ENCODE data around the gene ZNF385A. TPM values are rescaled to one million over a fixed set of nuclear protein-coding genes. Genes with fewer than 3 reads are reported as not detected.

The ZNF385A gene
- total and polyA plus RNA-seq, 2 of the 4 experiments (the other 2 are of a cell fraction): 0.36 to 2.5 TPM

DNA sequence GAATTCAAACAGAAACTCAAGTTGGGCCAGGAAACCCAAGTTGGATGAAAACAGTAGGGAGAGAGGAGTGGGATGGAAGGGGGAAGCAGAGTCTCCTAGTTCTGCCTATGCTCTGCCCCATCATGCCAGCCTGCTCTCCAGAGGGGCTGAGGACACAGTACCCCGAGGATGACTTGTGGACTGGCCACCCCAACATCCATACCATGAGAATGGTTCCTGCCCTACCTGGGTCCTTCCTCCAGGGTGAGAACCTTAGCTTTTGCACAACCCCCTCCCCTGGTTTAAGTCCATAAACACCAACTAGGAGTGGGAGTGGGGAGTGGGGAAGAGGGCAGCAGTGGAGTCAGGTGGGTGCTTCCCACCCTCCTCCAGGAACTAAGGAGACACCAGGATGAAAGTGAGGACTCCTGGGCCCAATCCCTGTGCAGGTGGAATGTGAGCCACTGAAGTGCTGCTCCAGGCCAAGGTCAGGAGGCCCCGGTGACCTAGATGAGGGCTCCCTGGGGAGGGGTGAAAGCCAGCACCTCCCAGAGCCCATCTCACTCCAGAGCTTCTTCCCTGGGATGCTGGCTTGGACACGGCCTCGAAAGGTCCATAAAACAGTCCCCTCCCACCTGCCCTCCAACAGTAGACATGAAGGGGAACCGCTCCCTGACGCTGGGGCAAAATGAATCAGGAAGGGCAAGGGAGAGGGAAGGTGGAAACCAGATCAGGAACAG, 6.6 kb downstream of the ZNF385A start:
- H3K36me3 ChIP-seq (ENCODE audit: control insufficient read depth, insufficient read depth, low read length): peaks cover 1% of the 10 kb centered on the region; the same call in 1 of the 2 replicates
- no peak overlapping the region for H2BK20ac ChIP-seq (ENCODE audit: low read depth, low read length)
- H2AK9ac ChIP-seq (replicated peaks; ENCODE audit: low read depth, low read length, poor library complexity): no peak overlapping the region
- no peaks in the 10 kb centered on the region; the same call in 1 of the 2 replicates for H3K9me1 ChIP-seq (ENCODE audit: insufficient read depth, low read length)
- no peak overlapping the region for H3K4ac ChIP-seq (ENCODE audit: low read depth, low read length)
- no CpG with 5 or more reads among the region's 6 CpGs for WGBS, 2 experiments (ENCODE audit: extremely low coverage in 2 of 2, insufficient read length in 1 of 2)
- no peak overlapping the region for H3K18ac ChIP-seq (ENCODE audit: low read depth, low read length)
- dilution Hi-C loops (cut with HindIII; ENCODE audit: low sequenced_read_pairs, unreplicated experiment) (no loop called here), in situ Hi-C loops (cut with MboI; ENCODE audit: low sequenced_read_pairs) (loop anchor here (10.0 kb wide), 1 partner anchor 383 kb away; no protein-coding TSS in a partner anchor), intact Hi-C loops (cut with micrococcal nuclease) (no loop called here)
- H2BK120ac ChIP-seq (ENCODE audit: low read depth, low read length): no peak overlapping the region
- no peak overlapping the region for H3K9ac ChIP-seq (ENCODE audit: low read depth, low read length)
- no peak overlapping the region for H3K27ac ChIP-seq (ENCODE audit: insufficient read depth, low read length)
- H3K4me1 ChIP-seq (ENCODE audit: control insufficient read depth, insufficient read depth, low read length): peaks cover 4% of the 10 kb centered on the region; the same call in 1 of the 2 replicates
- DNase-seq (no peak), ATAC-seq (ENCODE audit: low read depth) (no peak)
- H4K91ac ChIP-seq (ENCODE audit: insufficient read depth, low read depth, low read length): no peak overlapping the region
- no peak overlapping the region for H2BK5ac ChIP-seq (ENCODE audit: low read depth, low read length, poor library complexity, severe bottlenecking)
- H4K5ac ChIP-seq (ENCODE audit: low read depth, low read length): no peak overlapping the region
- ChIA-PET CTCF (interaction anchor here (0.7 to 2.4 kb wide), 2 partner anchors 10 to 21 kb away, joined by 3 to 15 read pairs; no protein-coding TSS in a partner anchor), POLR2A (ENCODE audit: unreplicated experiment) (interaction anchor here (0.7 kb wide), 1 partner anchor 98 kb away, joined by 3 read pairs; the partner anchor contains the start of gene CBX5)
- H3K9me3 ChIP-seq (ENCODE audit: control insufficient read depth, insufficient read depth, low read length): no peaks in the 10 kb centered on the region
- no peak overlapping the region for H2BK15ac ChIP-seq (ENCODE audit: low read depth, low read length)
- H3K23ac ChIP-seq (ENCODE audit: low read depth, low read length): no peak overlapping the region
- H3K27me3 ChIP-seq (ENCODE audit: control insufficient read depth, insufficient read depth, low read length): no peaks in the 10 kb centered on the region
- peaks cover 4% of the 10 kb centered on the region; the same call in 1 of the 2 replicates for H4K20me1 ChIP-seq (ENCODE audit: insufficient read depth, low read length)
- H3K4me3 ChIP-seq (ENCODE audit: insufficient read depth, low read depth, low read length): no peak overlapping the region
- H2AFZ ChIP-seq (replicated peaks; ENCODE audit: low read length, poor library complexity): no peak overlapping the region
- H3K56ac ChIP-seq (ENCODE audit: extremely low read depth, insufficient read depth, low read length): no peak overlapping the region
- H4K8ac ChIP-seq (ENCODE audit: low read depth in 2 of 2, low read length in 2 of 2): no peak overlapping the region; a peak in 1 of 4 replicates
- H2AK5ac ChIP-seq (ENCODE audit: low read depth, low read length): peak overlapping the region; percentile 83
- peaks cover 0 to 6% of the 10 kb centered on the region in 2 experiments; a peak in 1 of 4 replicates for H3K79me1 ChIP-seq (ENCODE audit: low read depth in 1 of 2, low read length in 2 of 2)
- H3K14ac ChIP-seq (replicated peaks; ENCODE audit: low read depth, low read length): peak overlapping the region; percentile 60; the same call in 1 of the 2 replicates
- no TSS peak for BruUV-seq (replicated peaks)
- H3K4me2 ChIP-seq (ENCODE audit: low read depth, low read length): peak overlapping the region; percentile 97; the same call in 1 of the 2 replicates
- TF ChIP-seq, protein P1, sequence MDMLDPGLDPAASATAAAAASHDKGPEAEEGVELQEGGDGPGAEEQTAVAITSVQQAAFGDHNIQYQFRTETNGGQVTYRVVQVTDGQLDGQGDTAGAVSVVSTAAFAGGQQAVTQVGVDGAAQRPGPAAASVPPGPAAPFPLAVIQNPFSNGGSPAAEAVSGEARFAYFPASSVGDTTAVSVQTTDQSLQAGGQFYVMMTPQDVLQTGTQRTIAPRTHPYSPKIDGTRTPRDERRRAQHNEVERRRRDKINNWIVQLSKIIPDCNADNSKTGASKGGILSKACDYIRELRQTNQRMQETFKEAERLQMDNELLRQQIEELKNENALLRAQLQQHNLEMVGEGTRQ (IDR thresholded peaks at IDR 0.05; ENCODE audit: low read depth, low read length): no peak
- TF ChIP-seq CEBPB (IDR thresholded peaks at IDR 0.05; ENCODE audit: low read depth, low read length) (no peak), MXI1 (IDR thresholded peaks at IDR 0.05; ENCODE audit: borderline replicate concordance, low read depth, low read length) (no peak), NFE2L2 (IDR thresholded peaks at IDR 0.05; ENCODE audit: low read depth, low read length) (no peak), POLR2A (IDR thresholded peaks at IDR 0.05; ENCODE audit: low read depth, low read length) (no peak), RCOR1 (IDR thresholded peaks at IDR 0.05; ENCODE audit: insufficient replicate concordance, low read length) (no peak), SMC3 (IDR thresholded peaks at IDR 0.05; ENCODE audit: low read depth, low read length) (no peak), BHLHE40 (IDR thresholded peaks at IDR 0.05; ENCODE audit: low read depth, low read length) (no peak), RAD21 (IDR thresholded peaks at IDR 0.05; ENCODE audit: low read length) (no peak), CHD1 (IDR thresholded peaks at IDR 0.05; ENCODE audit: low read depth, low read length) (no peak), MAZ (IDR thresholded peaks at IDR 0.05; ENCODE audit: borderline replicate concordance, low read depth, low read length) (no peak), FOS (IDR thresholded peaks at IDR 0.05; ENCODE audit: low read depth, low read length) (no peak)
- TF ChIP-seq, protein P2, sequence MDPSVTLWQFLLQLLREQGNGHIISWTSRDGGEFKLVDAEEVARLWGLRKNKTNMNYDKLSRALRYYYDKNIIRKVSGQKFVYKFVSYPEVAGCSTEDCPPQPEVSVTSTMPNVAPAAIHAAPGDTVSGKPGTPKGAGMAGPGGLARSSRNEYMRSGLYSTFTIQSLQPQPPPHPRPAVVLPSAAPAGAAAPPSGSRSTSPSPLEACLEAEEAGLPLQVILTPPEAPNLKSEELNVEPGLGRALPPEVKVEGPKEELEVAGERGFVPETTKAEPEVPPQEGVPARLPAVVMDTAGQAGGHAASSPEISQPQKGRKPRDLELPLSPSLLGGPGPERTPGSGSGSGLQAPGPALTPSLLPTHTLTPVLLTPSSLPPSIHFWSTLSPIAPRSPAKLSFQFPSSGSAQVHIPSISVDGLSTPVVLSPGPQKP (IDR thresholded peaks at IDR 0.05; ENCODE audit: borderline replicate concordance, low read depth, low read length): no peak
- TF ChIP-seq, protein P3, sequence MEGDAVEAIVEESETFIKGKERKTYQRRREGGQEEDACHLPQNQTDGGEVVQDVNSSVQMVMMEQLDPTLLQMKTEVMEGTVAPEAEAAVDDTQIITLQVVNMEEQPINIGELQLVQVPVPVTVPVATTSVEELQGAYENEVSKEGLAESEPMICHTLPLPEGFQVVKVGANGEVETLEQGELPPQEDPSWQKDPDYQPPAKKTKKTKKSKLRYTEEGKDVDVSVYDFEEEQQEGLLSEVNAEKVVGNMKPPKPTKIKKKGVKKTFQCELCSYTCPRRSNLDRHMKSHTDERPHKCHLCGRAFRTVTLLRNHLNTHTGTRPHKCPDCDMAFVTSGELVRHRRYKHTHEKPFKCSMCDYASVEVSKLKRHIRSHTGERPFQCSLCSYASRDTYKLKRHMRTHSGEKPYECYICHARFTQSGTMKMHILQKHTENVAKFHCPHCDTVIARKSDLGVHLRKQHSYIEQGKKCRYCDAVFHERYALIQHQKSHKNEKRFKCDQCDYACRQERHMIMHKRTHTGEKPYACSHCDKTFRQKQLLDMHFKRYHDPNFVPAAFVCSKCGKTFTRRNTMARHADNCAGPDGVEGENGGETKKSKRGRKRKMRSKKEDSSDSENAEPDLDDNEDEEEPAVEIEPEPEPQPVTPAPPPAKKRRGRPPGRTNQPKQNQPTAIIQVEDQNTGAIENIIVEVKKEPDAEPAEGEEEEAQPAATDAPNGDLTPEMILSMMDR (conservative IDR thresholded peaks at IDR 0.05; ENCODE audit: low read depth, low read length): no peak
